NCI-H2107 (cell line): Measurements from ENCODE around the gene ANGPTL8.

Experiments used
- DNase-seq: peaks from one replicate; lab custom pipeline; 2025; lab: John Stamatoyannopoulos, UW

Gene ANGPTL8

DNA sequence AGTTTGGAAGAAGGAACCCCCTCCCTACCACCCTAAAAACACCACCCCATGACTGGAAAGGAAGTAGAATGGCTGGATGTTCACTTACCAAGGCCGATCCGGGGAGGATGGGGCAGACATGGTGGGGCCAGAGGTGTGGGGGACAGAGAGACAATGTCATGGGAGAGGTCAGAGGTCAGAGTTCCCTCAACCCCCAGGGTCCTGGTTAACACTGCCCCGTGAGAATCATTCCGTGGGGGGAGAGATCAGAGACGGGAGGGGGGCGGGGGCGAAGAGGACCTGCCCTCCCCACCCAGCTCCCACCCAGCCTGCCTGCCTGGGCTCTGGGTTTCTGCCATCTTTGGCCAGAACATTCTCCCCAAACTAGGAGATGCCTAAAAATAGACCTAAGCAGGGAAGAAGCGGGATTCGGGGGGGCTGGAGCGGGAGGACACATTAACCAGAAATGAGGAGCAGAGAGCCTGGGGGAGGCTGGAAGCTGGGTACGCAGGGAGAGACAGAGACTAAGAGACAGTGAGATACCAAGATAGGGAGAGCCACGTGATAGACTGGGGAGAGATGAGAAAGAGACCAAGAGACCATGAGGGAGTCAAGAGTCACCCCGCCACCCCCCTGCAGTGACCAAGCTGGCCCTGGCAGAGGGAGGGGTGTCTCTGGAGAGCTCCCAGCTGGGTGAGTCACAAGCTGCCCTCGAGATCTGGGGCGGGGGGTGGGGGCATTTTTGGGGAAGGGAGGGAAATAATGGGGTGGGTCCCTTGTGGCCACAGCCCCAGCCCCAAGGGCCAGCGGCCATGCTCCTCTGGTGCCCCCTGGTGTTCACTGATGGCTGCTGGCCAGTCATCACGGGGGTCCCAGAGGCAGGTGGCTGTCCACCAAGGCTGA, 36.0 kb upstream of the ANGPTL8 start:
- DNase-seq = no peak

DNA sequence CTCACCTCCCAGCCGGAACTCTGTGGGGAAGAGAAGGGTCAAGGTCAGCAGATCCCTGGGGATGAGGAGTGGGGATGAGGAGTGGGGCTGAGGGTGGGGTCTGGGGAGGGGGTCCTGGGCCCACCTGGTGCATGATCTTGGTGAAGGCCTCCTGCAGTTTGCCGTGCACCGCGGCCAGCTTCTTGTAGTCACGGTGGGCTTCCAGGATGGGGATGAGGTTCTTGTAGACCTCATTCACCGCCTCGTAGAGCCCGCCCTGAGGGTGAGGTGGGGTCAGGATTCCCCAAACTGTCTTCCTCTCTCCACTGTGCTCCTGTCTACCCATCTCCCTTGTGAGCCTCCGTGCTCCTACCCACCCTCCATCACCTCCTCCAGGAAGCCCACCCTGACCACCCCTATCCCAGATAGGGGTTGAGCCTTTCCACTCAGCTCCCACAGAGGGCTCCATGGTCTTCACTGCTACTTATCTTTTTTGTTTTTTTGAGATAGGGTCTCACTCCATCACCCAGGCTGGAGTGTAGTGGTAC, 35.3 kb upstream of the ANGPTL8 start:
- DNase-seq = no peak

DNA sequence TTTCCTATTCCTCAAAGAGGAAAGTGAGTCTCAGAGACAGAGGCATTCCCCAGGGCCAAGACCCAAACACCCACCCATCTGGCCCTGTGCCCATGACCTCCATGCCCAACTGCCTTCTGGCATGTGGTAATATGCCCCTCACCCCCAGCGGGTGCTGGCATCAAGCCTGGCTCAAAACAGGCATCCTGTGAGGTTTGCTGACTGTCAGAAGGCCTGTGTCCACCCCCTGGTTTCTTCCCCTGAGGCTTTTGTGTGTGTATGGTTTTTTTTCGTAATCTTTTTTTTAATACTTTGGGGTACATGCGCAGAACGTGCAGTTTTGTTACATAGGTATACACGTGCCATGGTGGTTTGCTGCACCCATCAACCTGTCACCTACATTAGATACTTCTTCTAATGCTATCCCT, 34.5 kb upstream of the ANGPTL8 start:
- no peak for DNase-seq

DNA sequence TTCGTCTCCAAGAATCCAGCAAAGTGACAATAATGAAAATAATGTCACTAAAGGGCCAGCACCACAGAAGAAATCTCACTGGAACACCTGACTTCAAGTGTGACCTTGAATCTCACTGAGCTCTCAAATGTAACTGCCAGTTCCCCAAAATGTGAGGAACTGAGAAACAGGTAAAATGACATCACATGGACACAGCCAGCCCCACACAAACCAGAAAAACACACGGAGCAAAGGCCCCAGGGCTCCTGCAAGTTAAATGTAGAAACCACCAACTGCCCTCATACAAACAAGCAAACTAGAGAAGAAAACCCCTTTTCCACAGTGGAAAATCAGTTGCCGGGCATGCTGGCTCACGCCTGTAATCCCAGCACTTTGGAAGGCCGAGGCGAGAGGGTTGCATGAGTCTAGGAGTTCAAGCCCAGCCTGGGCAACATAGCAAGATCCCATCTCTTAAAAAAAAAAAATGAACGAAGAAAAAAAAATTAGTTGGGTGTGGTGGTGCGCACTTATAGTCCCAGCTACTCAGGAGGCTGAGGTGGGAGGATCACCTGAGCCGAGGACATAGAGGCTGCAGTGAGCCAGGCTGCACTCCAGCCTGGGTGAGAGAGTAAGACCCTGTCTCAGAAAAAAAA, 33.4 kb upstream of the ANGPTL8 start:
- DNase-seq = no peak

DNA sequence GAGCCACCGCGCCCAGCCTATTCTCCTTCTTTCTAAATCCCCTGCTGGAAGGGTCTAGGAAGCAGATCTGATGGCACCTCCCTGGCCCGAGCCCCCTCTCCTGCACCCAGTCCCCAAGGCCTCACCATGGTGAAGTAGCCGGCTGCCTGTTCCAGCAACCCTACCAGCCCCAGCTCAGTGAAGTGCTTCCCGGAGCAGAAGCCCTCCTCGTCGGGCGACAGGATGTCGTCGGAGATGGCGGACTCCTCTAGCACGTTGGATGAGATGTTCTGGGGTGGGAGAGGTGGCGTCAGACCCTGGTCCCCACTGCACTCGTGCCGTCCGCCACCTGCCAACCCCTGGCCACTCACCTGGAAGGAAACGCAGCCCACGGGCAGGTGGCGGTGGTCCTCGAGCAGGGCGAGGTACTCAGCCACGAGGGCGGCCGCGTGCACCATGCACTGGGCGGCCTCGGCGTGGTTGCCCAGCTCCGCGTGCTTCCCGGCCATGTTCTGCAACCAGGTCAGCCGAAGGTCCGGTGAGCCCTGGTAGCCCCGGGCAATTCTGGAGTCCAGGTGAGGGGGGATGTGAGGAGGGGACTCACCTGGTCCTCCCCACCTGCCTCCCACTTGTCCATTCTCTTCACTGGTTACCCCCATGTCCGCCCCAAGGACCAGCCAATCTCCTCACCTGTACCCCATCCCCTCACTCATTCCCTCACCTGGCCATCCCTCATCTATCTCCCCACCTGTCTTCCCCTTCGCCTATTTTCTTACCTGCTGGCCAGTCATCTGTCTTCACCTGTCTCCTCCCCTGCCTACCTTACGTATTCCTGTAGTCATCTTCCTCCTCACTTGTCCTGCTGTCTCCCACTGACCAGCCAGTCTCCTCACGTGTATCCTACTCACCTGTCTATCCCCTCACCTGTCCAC, 30.6 kb upstream of the ANGPTL8 start:
- no peak for DNase-seq

DNA sequence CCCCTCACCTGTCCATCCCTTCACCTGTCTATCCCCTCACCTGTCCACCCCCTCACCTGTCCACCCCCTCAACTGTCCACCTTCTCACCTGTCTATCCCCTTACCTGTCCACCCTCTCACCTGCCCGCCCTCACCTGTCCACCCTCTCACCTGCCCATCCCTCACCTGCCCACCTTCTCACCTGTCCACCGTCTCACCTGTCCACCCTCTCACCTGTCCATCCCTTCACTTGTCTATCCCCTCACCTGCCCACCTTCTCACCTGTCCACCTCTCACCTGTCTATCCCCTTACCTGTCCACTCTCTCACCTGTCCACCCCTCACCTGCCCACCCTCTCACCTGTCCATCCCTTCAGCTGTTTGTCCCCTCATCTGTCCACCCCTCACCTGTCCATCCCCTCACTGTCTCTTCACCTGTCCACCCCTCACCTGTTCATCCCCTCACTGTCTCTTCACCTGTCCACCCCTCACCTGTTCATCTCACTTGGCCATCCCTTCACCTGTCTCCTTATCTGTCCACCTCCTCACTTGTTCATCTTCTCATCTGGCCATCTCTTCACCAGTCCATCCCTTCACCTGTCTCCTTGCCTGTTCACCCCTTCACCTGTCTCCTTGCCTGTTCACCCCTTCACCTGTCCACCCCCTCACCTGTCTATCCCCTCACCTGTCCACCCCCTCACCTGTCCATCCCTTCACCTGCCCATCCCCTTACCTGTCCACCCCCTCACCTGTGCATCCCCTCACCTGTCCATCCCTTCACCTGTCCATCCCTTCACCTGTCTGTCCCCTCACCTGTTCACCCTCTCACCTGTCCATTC, 29.4 kb upstream of the ANGPTL8 start:
- no peak for DNase-seq

DNA sequence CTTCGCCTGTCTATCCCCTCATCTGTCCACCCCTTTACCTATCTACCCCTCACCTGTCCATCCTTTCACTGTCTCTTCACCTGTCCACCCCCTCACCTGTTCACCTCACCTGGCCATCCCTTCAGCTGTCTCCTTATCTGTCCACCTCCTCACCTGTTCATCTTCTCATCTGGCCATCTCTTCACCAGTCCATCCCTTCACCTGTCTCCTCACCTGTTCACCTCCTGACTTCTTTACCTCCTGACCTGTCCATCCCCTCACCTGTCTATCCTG, 28.8 kb upstream of the ANGPTL8 start:
- DNase-seq = no peak

DNA sequence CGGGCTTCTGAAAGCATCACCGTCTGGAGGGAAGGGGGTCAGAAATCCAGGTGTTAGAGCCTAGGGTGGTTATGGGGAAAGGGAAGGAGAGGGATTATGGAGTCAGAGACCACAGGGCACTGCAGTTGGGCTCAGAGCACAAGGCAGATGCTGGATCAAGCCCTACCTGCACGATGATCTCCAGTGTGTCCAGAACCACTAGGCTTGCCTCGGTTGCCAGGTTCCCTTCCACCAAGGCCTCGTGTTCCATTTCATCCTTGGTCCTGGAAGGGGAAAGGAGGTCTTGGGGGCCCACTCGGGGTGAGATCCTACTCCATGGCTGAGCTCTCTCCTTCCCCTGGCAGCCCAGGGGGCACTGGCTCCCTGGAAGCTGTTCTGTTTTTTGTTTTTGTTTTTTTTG, 25.0 kb upstream of the ANGPTL8 start:
- DNase-seq = no peak

DNA sequence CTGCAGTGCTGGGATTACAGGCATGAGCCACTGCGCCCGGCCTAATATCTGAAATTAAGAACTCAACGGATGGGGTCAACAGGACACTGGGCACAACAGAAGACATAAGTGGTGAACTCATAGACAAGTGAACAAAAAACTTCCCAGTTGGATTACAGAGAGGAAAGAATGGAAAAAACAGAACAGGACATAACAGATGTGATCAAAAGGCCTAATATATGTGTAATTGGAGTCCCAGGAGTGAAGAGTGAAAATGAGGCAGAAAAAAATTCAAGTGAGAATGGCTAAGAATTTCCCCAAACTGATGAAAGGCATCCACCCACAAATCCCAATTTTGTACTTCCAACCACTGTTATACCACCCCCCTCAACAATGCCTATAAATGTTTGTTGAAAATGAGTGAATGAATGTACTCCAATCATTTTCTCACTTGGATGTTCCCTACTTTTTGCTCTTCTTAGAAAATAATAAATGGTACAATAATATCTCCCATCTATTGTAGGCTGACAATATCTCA, 18.3 kb upstream of the ANGPTL8 start:
- no peak for DNase-seq

DNA sequence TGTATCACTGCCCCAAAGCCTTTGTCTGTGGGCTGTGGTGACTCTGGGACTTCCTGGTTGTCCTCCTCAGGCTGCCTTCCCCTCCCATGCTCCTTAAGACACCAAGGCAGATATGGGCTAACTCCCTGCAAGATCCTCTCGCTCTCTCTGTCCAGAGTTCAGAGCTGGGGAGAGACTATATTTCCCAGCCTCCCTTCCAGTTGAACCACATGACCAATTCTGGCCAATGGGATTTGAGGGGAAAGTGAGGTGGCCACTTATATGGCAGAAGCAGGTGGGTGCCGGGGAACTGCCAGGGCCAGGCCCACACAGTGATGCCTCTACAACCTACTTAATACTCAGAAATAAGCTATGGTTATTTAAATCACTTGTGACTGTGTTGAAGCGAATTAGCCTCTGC, 16.2 kb upstream of the ANGPTL8 start:
- no peak for DNase-seq

DNA sequence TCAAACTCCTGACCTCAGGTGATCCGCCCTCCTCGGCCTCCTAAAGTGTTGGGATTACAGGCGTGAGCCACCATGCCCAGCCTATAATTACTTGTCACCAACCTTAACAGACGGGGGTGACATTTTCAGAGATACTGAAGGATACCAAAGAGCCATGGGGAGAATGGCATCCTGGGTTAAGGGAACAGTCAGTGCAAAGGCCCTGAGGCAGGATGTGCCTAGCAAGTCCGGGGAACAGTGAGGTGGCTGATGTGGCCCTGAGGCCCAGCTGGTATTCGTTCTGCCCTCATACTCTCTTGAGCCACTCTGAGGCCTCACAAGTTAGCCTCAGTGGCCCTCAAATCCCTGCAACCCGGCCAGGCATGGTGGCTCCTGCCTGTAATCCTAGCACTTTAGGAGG, 15.0 kb upstream of the ANGPTL8 start:
- DNase-seq = no peak

DNA sequence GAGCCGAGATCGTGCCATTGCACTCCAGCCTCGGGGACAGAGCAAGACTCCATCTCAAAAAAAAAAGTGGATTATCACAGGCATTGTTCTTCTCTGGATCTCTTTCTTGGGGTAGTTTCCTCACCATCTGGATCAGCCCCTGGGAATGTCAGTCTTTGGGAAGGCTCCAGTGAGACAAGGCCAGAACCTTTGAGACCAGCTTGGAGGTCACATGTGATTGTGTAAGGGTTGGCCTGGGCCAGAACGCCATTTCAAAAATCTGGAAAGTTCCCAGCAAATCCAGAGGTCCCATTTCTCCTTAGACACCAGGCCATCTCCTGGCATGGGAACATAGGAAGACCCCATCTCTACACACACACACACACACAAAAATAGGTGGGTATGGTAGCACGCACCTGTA, 14.2 kb upstream of the ANGPTL8 start:
- no peak for DNase-seq

DNA sequence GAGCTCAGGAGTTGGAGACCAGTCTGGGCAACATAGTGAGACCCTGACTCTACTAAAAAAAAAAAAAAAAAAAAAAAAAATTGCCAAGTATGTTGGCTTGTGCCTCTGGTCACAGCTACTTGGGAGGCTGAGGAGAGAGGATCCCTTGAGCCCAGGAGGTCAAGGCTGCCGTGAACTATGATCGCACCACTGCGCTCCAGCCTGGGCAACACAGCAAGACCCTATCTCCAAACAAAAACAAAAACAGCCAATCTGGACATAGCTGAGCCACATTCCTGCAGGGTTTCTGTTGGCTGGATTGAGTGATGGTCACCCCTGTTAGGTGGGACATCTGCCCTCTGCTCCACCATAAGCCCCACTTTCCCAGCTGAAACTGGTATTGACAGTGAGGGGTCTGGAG, 13.6 kb upstream of the ANGPTL8 start:
- no peak for DNase-seq

DNA sequence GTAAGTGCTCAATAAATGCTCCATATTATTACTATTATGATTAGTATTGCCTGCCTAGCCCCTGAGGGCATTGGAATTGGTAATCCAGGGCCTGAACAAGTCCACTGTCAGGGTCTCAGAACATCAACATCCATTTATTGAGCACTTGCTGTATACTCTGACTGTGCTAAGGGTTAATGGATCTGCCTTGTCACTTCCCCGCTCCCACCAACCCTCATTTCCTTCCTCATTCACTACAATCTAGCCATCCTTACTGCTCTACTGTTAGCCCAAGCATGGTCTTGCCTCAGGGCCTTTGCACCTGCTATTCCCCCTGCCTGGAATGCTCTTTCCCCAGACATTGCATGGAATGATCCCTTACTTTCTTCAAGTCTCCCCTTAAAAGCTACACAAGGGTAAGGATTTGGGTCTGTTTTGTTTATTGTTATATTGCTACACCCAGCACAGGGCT, 12.7 kb upstream of the ANGPTL8 start:
- no peak for DNase-seq

DNA sequence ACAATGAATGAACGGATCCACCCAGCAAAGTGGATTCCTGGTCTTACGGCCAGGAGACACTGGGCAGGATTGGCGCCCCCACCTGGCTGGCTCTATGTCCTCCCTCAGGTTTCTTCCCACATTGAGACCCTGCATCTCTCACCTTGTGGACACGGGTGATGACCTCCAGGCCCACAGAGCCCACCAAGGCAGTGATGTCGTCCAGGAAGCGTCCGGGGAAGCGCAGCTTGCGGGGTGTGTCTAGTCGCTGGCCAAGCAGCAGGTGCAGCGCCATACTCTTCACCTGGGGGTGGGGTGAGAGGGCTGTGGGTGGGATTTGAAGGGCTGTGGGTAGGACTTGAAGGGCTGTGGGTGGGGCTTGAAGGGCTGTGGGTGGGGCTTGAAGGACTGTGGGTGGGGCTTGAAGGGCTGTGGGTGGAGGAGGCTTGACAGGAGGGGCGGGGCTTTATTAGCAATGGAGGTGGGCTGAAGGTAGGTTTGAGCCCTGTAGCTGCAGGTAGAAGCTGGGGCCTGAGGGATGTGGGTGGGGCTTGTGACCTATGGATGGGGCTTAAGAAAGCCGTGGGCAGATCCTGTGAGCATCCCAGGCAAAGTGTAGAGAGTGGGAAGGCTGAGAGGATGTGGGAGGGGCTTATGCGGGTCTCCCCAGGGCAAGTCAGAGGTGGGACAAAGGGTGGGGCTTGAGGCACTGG, 12.1 kb upstream of the ANGPTL8 start:
- no peak for DNase-seq

DNA sequence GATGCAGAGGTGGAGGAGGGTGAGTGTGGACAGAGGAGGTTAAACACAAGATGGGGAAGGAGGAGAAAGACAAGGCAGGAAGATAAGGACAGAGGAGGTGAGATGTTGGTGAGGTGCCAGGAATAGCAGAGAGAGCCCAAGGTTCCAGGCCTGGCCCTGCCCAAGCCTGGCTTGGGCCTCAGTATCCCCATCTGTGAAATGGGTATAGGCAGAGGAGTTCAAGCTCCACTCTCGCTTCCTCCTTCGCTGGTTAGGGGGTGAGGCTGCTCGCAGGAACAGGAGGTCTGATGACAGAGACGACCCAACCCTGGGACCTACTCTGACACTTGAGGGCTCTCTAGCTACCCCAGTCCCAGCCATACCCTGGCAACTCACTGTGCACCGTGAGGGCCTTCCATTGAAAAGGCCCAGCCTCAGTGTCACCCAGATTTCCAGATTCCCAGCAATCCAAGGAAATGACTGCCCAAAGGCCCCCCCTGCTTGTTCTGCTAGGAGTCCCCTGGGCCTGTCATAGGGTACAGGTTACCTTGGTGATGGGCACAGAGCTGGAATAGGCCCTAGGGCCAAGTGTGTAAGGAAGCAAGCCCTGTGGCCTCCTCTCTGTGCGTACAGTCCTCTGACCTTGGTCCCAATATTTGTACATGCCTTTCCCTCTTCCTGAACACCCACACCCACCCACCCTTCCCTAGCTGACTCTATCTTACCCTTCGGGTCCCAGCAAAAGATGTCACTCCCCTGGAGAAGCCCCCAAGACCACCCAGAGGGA, 8.6 kb upstream of the ANGPTL8 start:
- DNase-seq = no peak

DNA sequence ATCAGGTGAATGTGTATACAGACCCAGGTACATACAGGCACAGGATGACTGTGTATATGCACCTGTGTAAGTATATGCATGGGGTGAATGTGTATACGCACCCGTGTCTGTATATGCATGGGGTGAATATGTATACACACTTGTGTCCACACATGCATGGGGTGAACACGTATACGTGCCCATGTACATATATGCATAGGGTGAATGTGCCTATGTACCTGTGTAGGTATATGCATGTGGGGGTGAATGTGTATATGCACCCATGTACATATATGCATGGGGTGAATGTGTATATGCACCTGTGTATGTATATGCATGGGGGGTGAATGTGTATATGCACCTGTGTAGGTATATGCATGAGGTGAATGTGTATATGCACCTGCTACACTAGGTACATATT, 6.9 kb upstream of the ANGPTL8 start:
- DNase-seq = no peak

DNA sequence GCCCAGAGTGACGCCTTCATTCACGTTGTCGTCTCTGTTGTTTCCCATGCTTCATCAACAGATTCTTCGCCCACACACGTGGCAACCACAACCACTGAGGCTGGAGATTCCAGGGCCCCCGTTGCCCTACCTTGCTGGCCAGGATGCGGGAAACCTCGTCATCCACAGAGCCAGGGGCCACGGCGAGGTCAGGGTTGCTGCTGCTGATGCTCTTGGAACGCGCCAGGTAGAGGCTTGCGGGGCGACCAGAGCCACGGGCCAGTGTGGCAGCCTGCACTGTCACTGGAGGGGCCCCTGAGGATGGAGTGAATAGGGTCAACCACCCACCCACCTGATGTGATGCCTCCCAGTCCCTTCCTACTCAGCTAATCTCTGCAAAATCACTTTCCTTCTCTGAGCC, 6.3 kb upstream of the ANGPTL8 start:
- DNase-seq = no peak

DNA sequence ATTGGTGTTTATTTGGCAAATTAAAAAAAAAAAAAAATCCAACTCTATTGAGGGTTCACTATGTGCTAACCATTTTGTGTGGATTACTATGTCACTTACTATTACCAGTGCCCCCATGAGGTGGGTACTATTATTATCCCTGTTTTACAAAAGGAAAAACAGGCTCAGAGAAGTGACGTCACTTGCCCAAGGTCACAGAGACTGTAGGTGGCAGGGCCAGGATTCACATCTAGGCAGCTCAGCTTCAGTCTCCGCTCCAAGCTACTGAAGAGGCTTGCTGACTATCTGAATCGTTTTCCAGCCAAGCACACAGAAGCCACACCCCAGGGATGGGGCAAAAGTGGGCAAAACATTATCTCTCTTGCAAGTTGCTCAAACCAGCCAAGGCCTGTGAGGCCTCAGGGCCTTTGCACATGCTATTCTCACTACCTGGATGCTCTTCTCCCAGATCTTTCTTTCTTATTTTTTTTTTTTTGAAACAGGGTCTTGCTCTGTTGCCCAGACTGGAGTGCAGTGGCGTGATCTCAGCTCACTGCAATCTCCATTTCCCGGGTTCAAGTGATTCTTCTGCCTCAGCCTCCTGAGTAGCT, 4.8 kb upstream of the ANGPTL8 start:
- no peak for DNase-seq
